SK-N-SH (cell line): ENCODE measurements around the gene VGF. TPM values are rescaled to one million over a fixed set of nuclear protein-coding genes. Genes with fewer than 3 reads are reported as not detected.

Experiments
- CTCF ChIA-PET: fragments of 300-600, 350-600 bp; formaldehyde crosslinking; extraction: SDS; loops from one replicate; lab custom pipeline; 2021; lab: Yijun Ruan, JAX
- POLR2A ChIA-PET: fragments of 350-600 bp; sonication (Branson Sonifier 250); formaldehyde crosslinking; extraction: SDS; loops from one replicate; lab custom pipeline; 2020; ENCODE audit warnings: antibody characterized with exemption, inconsistent platforms; lab: Yijun Ruan, JAX
- DNase-seq: peaks from one replicate; pipeline ENCODE4 v3.0.0; 2012
- H2AFZ ChIP-seq: fragments of 200-600 bp; sonication (generic); 2 replicates; pipeline ENCODE4 v1.8.1; 2016; ENCODE audit warnings: antibody characterized with exemption, mild to moderate bottlenecking, low read depth
- H3F3A ChIP-seq: fragments of 200-600 bp; sonication (generic); replicated peaks from 2 replicates; pipeline ENCODE3; 2016; ENCODE audit warnings: antibody characterized with exemption, mild to moderate bottlenecking; ENCODE audit not compliant: insufficient read depth
- H3K27ac ChIP-seq, 2 experiments: fragments of 200-500 bp in 1 of 2; fragments of 200-600 bp in 1 of 2; sonication (Bioruptor generic) in 1 of 2; sonication (generic), shearing (Covaris generic) in 1 of 2; 2 replicates each; pipeline versions ENCODE4 v1.5.1 to v1.6.1; 2014 to 2016; ENCODE audit warnings: low read depth in 2 of 2, inconsistent platforms in 1 of 2, low read length in 1 of 2, mild to moderate bottlenecking in 1 of 2, mixed read lengths in 1 of 2
- H3K27me3 ChIP-seq: fragments of 200-600 bp; sonication (generic), shearing (Covaris generic); 2 replicates; pipeline ENCODE4 v1.6.1; 2016; ENCODE audit warnings: mixed run types; ENCODE audit not compliant: insufficient read depth
- H3K36me3 ChIP-seq, 2 experiments: fragments of 200-500 bp in 1 of 2; fragments of 200-600 bp in 1 of 2; sonication (Bioruptor generic) in 1 of 2; sonication (generic) in 1 of 2; replicated peaks in 1 of 2; 2 replicates each; pipeline versions ENCODE3 to v1.5.1; 2014 to 2016; ENCODE audit warnings: low read length in 1 of 2, mild to moderate bottlenecking in 1 of 2; ENCODE audit not compliant: insufficient read depth in 2 of 2, control insufficient read depth in 1 of 2
- H3K4me1 ChIP-seq, 2 experiments: fragments of 200-500 bp in 1 of 2; fragments of 200-600 bp in 1 of 2; sonication (Bioruptor generic) in 1 of 2; sonication (generic), shearing (Covaris generic) in 1 of 2; 2 replicates each; pipeline versions ENCODE4 v1.5.1 to v1.6.1; 2014 to 2016; ENCODE audit warnings: low read depth in 1 of 2, low read length in 1 of 2, mixed run types in 1 of 2; ENCODE audit not compliant: insufficient read depth in 2 of 2, control insufficient read depth in 1 of 2
- H3K4me2 ChIP-seq: fragments of 200-600 bp; sonication (generic), shearing (Covaris generic); 2 replicates; pipeline ENCODE4 v1.6.1; 2017; ENCODE audit warnings: mixed run types
- H3K4me3 ChIP-seq, 2 experiments: fragments of 200-500 bp in 1 of 2; fragments of 200-600 bp in 1 of 2; sonication (Bioruptor generic) in 1 of 2; sonication (generic), shearing (Covaris generic) in 1 of 2; 2 replicates each; pipeline versions ENCODE4 v1.5.1 to v1.8.1; 2014 to 2016; ENCODE audit warnings: low read depth in 2 of 2, inconsistent platforms in 1 of 2, low read length in 1 of 2, mild to moderate bottlenecking in 1 of 2, mixed read lengths in 1 of 2, moderate library complexity in 1 of 2
- H3K79me2 ChIP-seq: fragments of 200-600 bp; sonication (generic); 2 replicates; pipeline ENCODE4 v1.8.1; 2017; ENCODE audit warnings: mild to moderate bottlenecking; ENCODE audit not compliant: insufficient read depth
- H3K9ac ChIP-seq: fragments of 200-600 bp; sonication (generic); 2 replicates; pipeline ENCODE4 v1.6.1; 2017; ENCODE audit warnings: mixed run types
- H3K9me2 ChIP-seq: fragments of 200-600 bp; sonication (generic); 2 replicates; pipeline ENCODE4 v1.6.1; 2017; ENCODE audit warnings: mixed run types
- H3K9me3 ChIP-seq: fragments of 200-600 bp; sonication (generic); 2 replicates; pipeline ENCODE4 v1.6.1; 2017; ENCODE audit warnings: mixed run types, mild to moderate bottlenecking, moderate library complexity
- H4K20me1 ChIP-seq: fragments of 200-600 bp; sonication (generic); 2 replicates; pipeline ENCODE4 v1.6.1; 2017; ENCODE audit warnings: mild to moderate bottlenecking, mixed run types; ENCODE audit not compliant: insufficient read depth
- FOXJ3 ChIP-seq: sonication (generic); formaldehyde crosslinking; IDR thresholded peaks from 2 replicates; pipeline ENCODE4 v1.5.1; 2020; ENCODE audit warnings: mild to moderate bottlenecking, missing genetic modification reagents
- JUND ChIP-seq: IDR thresholded peaks from 2 replicates; pipeline ENCODE4 v1.4.0; 2012
- MEF2A ChIP-seq: IDR thresholded peaks from 2 replicates; pipeline ENCODE4 v1.4.0; 2012; ENCODE audit warnings: low read depth, borderline replicate concordance
- MXI1 ChIP-seq: IDR thresholded peaks from 2 replicates; pipeline ENCODE4 v1.6.1; 2012; ENCODE audit warnings: mild to moderate bottlenecking, low read depth, low read length, improper control_type of control experiment
- PBX3 ChIP-seq: IDR thresholded peaks from 2 replicates; pipeline ENCODE4; 2012
- RCOR1 ChIP-seq: fragments of 150-350 bp; IDR thresholded peaks from 2 replicates; pipeline ENCODE4 v1.6.1; 2017; ENCODE audit warnings: antibody characterized with exemption, low read length
- REST ChIP-seq: IDR thresholded peaks from 2 replicates; pipeline ENCODE4 v1.6.1; 2012; ENCODE audit warnings: mild to moderate bottlenecking, low read depth, low read length, moderate library complexity
- RFX5 ChIP-seq: IDR thresholded peaks from 2 replicates; pipeline ENCODE4 v1.6.1; 2012; ENCODE audit warnings: mild to moderate bottlenecking, improper control_type of control experiment, low read length
- SIN3A ChIP-seq: IDR thresholded peaks from 2 replicates; pipeline ENCODE4 v1.6.1; 2012; ENCODE audit warnings: low read depth, mild to moderate bottlenecking, low read length, moderate library complexity, borderline replicate concordance
- ZBTB33 ChIP-seq: IDR thresholded peaks from 2 replicates; pipeline ENCODE4 v1.4.0; 2012; ENCODE audit warnings: low read depth, borderline replicate concordance
- WGBS: methylation state at CpG from one replicate; pipeline ENCODE4 v1.1.6; 2017; ENCODE audit warnings: low lambda C conversion rate; 5-methylcytosine and 5-hydroxymethylcytosine counted together
- polyA plus RNA-seq, 3 experiments: library from polyadenylated mRNA; depleted of rRNA; stranded (reverse); fragments of >200 nt; gene quantifications; 2 replicates each; pipeline ENCODE4 v1.2.3, GENCODE V29; 2012

Gene VGF
- polyA plus RNA-seq, 1 of the 3 experiments (the other 2 are of a cell fraction): 54.3 TPM

- H4K20me1 ChIP-seq: no peaks in the 10 kb centered on the region
- peak overlapping the region; percentile 71 for H3K9ac ChIP-seq
- no peaks in the 10 kb centered on the region for H3K36me3 ChIP-seq
- H3F3A ChIP-seq: peaks cover 59% of the 10 kb centered on the region
- peaks cover 7 to 48% of the 10 kb centered on the region in 2 experiments; a peak in 3 of 4 replicates for H3K4me1 ChIP-seq
- H3K27ac ChIP-seq: peak overlapping the region; percentile 0 to 98; a peak in 3 of 4 replicates
- H3K9me3 ChIP-seq: no peaks in the 10 kb centered on the region
- no peak for DNase-seq
- peaks cover 25% of the 10 kb centered on the region; the same call in 1 of the 2 replicates for H3K79me2 ChIP-seq
- TF ChIP-seq MXI1: no peak
- TF ChIP-seq SIN3A: no peak
- no peak for TF ChIP-seq RCOR1
- no peak for TF ChIP-seq MEF2A
- no peak for TF ChIP-seq ZBTB33
- TF ChIP-seq REST: no peak
- TF ChIP-seq FOXJ3: no peak
- TF ChIP-seq JUND: no peak
- no peak for TF ChIP-seq PBX3
- no peak for TF ChIP-seq RFX5
- H2AFZ ChIP-seq: no peak overlapping the region
- POLR2A ChIA-PET: no interaction called here
- H3K4me2 ChIP-seq: peak overlapping the region; percentile 59
- no peak overlapping the region for H3K4me3 ChIP-seq
- no peaks in the 10 kb centered on the region for H3K27me3 ChIP-seq
- H3K9me2 ChIP-seq: no peaks in the 10 kb centered on the region
- 63% methylated on average over 10 of the region's 10 CpGs for WGBS
- CTCF ChIA-PET: interaction anchor here (0.6 to 2.6 kb wide), 9 partner anchors 9 to 68 kb away, joined by 3 to 10 read pairs (median 3); no protein-coding TSS in a partner anchor
Observed at GRCh38 chr7:101116898-101117297, 48.5 kb downstream of the VGF start.
